ENCODE measurements around the gene ARHGEF17.

- TF ChIP-seq, protein P1, sequence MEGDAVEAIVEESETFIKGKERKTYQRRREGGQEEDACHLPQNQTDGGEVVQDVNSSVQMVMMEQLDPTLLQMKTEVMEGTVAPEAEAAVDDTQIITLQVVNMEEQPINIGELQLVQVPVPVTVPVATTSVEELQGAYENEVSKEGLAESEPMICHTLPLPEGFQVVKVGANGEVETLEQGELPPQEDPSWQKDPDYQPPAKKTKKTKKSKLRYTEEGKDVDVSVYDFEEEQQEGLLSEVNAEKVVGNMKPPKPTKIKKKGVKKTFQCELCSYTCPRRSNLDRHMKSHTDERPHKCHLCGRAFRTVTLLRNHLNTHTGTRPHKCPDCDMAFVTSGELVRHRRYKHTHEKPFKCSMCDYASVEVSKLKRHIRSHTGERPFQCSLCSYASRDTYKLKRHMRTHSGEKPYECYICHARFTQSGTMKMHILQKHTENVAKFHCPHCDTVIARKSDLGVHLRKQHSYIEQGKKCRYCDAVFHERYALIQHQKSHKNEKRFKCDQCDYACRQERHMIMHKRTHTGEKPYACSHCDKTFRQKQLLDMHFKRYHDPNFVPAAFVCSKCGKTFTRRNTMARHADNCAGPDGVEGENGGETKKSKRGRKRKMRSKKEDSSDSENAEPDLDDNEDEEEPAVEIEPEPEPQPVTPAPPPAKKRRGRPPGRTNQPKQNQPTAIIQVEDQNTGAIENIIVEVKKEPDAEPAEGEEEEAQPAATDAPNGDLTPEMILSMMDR (IDR thresholded peaks at IDR 0.05 in 8 of 11, conservative IDR thresholded peaks at IDR 0.05 in 3 of 11) = no peak
- no peak for TF ChIP-seq POLR2A (IDR thresholded peaks at IDR 0.05)
- no peak for TF ChIP-seq POLR2AphosphoS5 (IDR thresholded peaks at IDR 0.05)
Observed at GRCh38 chr11:73281796-73282660, 26.0 kb upstream of the ARHGEF17 start.

All from spleen (tissue), 7 donors.